HEK293 (cell line): Measurements from ENCODE around the gene IL17D.

Experiments used
- CTCF ChIA-PET: fragments of 350-600 bp; formaldehyde crosslinking; extraction: SDS; loops from one replicate; lab custom pipeline; 2021; ENCODE audit warnings: antibody characterized with exemption; lab: Yijun Ruan, JAX
- POLR2A ChIA-PET: fragments of 300-600 bp; formaldehyde crosslinking; extraction: SDS; loops from one replicate; lab custom pipeline; 2020; ENCODE audit warnings: antibody characterized with exemption, inconsistent platforms; lab: Yijun Ruan, JAX
- H3K27ac ChIP-seq: fragments of 200-500 bp; sonication (Bioruptor generic); 2 replicates; pipeline ENCODE4 v1.5.1; 2014; ENCODE audit warnings: low read depth, low read length, control low read depth, inconsistent platforms; ENCODE audit errors: extremely low read depth
- H3K36me3 ChIP-seq, 2 experiments: fragments of 200-500 bp in 1 of 2; sonication (Bioruptor generic) in 1 of 2; 1 replicate in 1 of 2; 2 replicates in 1 of 2; pipeline ENCODE4 v1.5.1; 2014 to 2017; ENCODE audit warnings: inconsistent platforms in 2 of 2, low read length in 2 of 2; ENCODE audit not compliant: control insufficient read depth in 2 of 2, insufficient read depth in 1 of 2
- H3K4me1 ChIP-seq: fragments of 200-500 bp; sonication (Bioruptor generic); 2 replicates; pipeline ENCODE4 v1.5.1; 2014; ENCODE audit warnings: mild to moderate bottlenecking, low read length, inconsistent platforms; ENCODE audit not compliant: control insufficient read depth, insufficient read depth
- H3K4me3 ChIP-seq: 2 replicates; pipeline ENCODE4 v1.5.1; 2011; ENCODE audit warnings: low read depth, mild to moderate bottlenecking, control low read depth, low read length, moderate library complexity
- H3K9me3 ChIP-seq: fragments of 200-500 bp; sonication (Bioruptor generic); 2 replicates; pipeline ENCODE4 v1.5.1; 2014; ENCODE audit warnings: low read depth, low read length, inconsistent platforms; ENCODE audit not compliant: control insufficient read depth, insufficient read depth
- AEBP2 ChIP-seq: fragments of 450-650 bp; formaldehyde crosslinking; IDR thresholded peaks from 2 replicates; pipeline ENCODE4 v1.5.1; 2016; ENCODE audit warnings: missing biosample characterization, missing genetic modification characterization, borderline replicate concordance
- SCRT1 ChIP-seq: fragments of 450-650 bp; formaldehyde crosslinking; IDR thresholded peaks from 2 replicates; pipeline ENCODE4 v1.5.1; 2016; ENCODE audit warnings: missing biosample characterization, missing genetic modification characterization, borderline replicate concordance
- SETDB1 ChIP-seq: IDR thresholded peaks from one replicate; pipeline ENCODE4 v1.6.1; 2017; ENCODE audit warnings: mild to moderate bottlenecking, low read length, moderate library complexity, mixed read lengths; ENCODE audit not compliant: insufficient read length
- WT1 ChIP-seq: fragments of 450-650 bp; formaldehyde crosslinking; IDR thresholded peaks from 2 replicates; pipeline ENCODE4 v1.5.1; 2016; ENCODE audit warnings: missing biosample characterization, missing genetic modification characterization
- ZEB2 ChIP-seq: fragments of 450-650 bp; formaldehyde crosslinking; IDR thresholded peaks from 2 replicates; pipeline ENCODE4 v1.5.1; 2016; ENCODE audit warnings: missing biosample characterization, missing genetic modification characterization
- ZFP3 ChIP-seq: fragments of 450-650 bp; formaldehyde crosslinking; IDR thresholded peaks from 2 replicates; pipeline ENCODE4 v1.5.1; 2016; ENCODE audit warnings: low read depth, missing biosample characterization, missing genetic modification characterization
- ZNF155 ChIP-seq: fragments of 450-650 bp; formaldehyde crosslinking; IDR thresholded peaks from 2 replicates; pipeline ENCODE4 v1.5.1; 2016; ENCODE audit warnings: missing biosample characterization, missing genetic modification characterization
- ZNF175 ChIP-seq: fragments of 450-650 bp; formaldehyde crosslinking; IDR thresholded peaks from 2 replicates; pipeline ENCODE4 v1.5.1; 2016; ENCODE audit warnings: missing biosample characterization, missing genetic modification characterization
- ZNF211 ChIP-seq: fragments of 450-650 bp; formaldehyde crosslinking; IDR thresholded peaks from 2 replicates; pipeline ENCODE4 v1.5.1; 2016; ENCODE audit warnings: low read depth, missing biosample characterization, missing genetic modification characterization
- ZNF248 ChIP-seq: fragments of 450-650 bp; formaldehyde crosslinking; IDR thresholded peaks from 2 replicates; pipeline ENCODE4 v1.5.1; 2017; ENCODE audit warnings: missing biosample characterization, missing genetic modification characterization
- ZNF350 ChIP-seq: fragments of 450-650 bp; formaldehyde crosslinking; IDR thresholded peaks from 2 replicates; pipeline ENCODE4 v1.5.0; 2017; ENCODE audit warnings: missing biosample characterization, mild to moderate bottlenecking, missing genetic modification characterization
- ZNF549 ChIP-seq: fragments of 450-650 bp; IDR thresholded peaks from 2 replicates; pipeline ENCODE4 v1.5.1; 2018; ENCODE audit warnings: missing biosample characterization, missing genetic modification characterization, mild to moderate bottlenecking, inconsistent platforms, moderate library complexity
- ZNF76 ChIP-seq: fragments of 450-650 bp; formaldehyde crosslinking; IDR thresholded peaks from 2 replicates; pipeline ENCODE4; 2016; ENCODE audit warnings: low read depth, missing biosample characterization, missing genetic modification characterization, borderline replicate concordance
- TF ChIP-seq, protein P1 (sequence below): fragments of 450-650 bp; IDR thresholded peaks from 2 replicates; pipeline ENCODE4 v1.5.1; 2018; ENCODE audit warnings: missing biosample characterization, mild to moderate bottlenecking, missing genetic modification characterization
- TF ChIP-seq, protein P2 (sequence below): fragments of 450-650 bp; formaldehyde crosslinking; IDR thresholded peaks from 2 replicates; pipeline ENCODE4 v1.5.1; 2016; ENCODE audit warnings: missing biosample characterization, missing genetic modification characterization, borderline replicate concordance
- TF ChIP-seq, protein P3 (sequence below): fragments of 450-650 bp; formaldehyde crosslinking; IDR thresholded peaks from 2 replicates; pipeline ENCODE4 v1.5.1; 2016; ENCODE audit warnings: missing biosample characterization, missing genetic modification characterization

The IL17D gene

DNA sequence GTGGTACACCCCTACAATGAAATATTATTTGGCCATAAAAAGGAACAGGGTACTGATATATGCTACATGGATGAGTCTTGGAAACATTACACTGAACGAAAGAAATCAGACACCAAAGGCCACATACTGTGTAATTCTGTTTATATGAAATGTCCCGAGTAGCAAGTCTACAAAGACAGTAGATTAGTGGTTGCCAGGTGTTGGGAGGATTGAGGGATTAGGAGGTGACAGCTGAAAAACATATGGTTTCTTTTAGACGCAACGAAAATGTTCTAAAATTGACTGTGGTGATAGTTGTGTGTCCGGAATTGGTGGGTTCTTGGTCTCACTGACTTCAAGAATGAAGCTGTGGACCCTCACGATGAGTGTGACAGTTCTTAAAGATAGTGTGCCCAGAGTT, 35.1 kb downstream of the IL17D start (continued):
- no peak for TF ChIP-seq WT1 (tag by site-specific recombination)
- TF ChIP-seq ZFP3 (tag by site-specific recombination) = no peak
- TF ChIP-seq SCRT1 (tag by site-specific recombination) = no peak
- TF ChIP-seq, protein P1, sequence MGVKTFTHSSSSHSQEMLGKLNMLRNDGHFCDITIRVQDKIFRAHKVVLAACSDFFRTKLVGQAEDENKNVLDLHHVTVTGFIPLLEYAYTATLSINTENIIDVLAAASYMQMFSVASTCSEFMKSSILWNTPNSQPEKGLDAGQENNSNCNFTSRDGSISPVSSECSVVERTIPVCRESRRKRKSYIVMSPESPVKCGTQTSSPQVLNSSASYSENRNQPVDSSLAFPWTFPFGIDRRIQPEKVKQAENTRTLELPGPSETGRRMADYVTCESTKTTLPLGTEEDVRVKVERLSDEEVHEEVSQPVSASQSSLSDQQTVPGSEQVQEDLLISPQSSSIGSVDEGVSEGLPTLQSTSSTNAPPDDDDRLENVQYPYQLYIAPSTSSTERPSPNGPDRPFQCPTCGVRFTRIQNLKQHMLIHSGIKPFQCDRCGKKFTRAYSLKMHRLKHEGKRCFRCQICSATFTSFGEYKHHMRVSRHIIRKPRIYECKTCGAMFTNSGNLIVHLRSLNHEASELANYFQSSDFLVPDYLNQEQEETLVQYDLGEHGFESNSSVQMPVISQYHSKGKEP (tag by site-specific recombination) = no peak
- no peak for TF ChIP-seq ZNF155 (tag by site-specific recombination)
- TF ChIP-seq ZNF76 (tag by site-specific recombination) = no peak
- no peak for TF ChIP-seq ZNF175 (tag by site-specific recombination)
- TF ChIP-seq SETDB1 = no peak

GRCh38 chr13:20740021-20740420, 36.5 kb downstream of the IL17D start:
- no peaks in the 10 kb centered on the region for H3K4me1 ChIP-seq
- TF ChIP-seq ZNF248 (no peak), ZEB2 (tag by site-specific recombination) (no peak), AEBP2 (tag by site-specific recombination) (no peak), ZNF350 (tag by site-specific recombination) (no peak), ZNF211 (tag by site-specific recombination) (no peak), ZNF549 (tag by site-specific recombination) (no peak)
- TF ChIP-seq, protein P2, sequence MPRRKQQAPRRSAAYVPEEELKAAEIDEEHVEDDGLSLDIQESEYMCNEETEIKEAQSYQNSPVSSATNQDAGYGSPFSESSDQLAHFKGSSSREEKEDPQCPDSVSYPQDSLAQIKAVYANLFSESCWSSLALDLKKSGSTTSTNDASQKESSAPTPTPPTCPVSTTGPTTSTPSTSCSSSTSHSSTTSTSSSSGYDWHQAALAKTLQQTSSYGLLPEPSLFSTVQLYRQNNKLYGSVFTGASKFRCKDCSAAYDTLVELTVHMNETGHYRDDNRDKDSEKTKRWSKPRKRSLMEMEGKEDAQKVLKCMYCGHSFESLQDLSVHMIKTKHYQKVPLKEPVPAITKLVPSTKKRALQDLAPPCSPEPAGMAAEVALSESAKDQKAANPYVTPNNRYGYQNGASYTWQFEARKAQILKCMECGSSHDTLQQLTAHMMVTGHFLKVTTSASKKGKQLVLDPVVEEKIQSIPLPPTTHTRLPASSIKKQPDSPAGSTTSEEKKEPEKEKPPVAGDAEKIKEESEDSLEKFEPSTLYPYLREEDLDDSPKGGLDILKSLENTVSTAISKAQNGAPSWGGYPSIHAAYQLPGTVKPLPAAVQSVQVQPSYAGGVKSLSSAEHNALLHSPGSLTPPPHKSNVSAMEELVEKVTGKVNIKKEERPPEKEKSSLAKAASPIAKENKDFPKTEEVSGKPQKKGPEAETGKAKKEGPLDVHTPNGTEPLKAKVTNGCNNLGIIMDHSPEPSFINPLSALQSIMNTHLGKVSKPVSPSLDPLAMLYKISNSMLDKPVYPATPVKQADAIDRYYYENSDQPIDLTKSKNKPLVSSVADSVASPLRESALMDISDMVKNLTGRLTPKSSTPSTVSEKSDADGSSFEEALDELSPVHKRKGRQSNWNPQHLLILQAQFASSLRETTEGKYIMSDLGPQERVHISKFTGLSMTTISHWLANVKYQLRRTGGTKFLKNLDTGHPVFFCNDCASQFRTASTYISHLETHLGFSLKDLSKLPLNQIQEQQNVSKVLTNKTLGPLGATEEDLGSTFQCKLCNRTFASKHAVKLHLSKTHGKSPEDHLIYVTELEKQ = no peak
- TF ChIP-seq, protein P3, sequence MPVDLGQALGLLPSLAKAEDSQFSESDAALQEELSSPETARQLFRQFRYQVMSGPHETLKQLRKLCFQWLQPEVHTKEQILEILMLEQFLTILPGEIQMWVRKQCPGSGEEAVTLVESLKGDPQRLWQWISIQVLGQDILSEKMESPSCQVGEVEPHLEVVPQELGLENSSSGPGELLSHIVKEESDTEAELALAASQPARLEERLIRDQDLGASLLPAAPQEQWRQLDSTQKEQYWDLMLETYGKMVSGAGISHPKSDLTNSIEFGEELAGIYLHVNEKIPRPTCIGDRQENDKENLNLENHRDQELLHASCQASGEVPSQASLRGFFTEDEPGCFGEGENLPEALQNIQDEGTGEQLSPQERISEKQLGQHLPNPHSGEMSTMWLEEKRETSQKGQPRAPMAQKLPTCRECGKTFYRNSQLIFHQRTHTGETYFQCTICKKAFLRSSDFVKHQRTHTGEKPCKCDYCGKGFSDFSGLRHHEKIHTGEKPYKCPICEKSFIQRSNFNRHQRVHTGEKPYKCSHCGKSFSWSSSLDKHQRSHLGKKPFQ (tag by site-specific recombination) = no peak
- no peaks in the 10 kb centered on the region for H3K36me3 ChIP-seq
- H3K4me3 ChIP-seq = no peak overlapping the region
- H3K27ac ChIP-seq = no peak overlapping the region
- ChIA-PET CTCF (no interaction called here), POLR2A (no interaction called here)
- no peaks in the 10 kb centered on the region for H3K9me3 ChIP-seq
